Lower leg skin (tissue), 4 donors: ENCODE results near the gene ALDH1A3. TPM values are rescaled to one million over a fixed set of nuclear protein-coding genes. Genes with fewer than 3 reads are reported as not detected.
"Not testable (repeated sequence)": the region's sequence is repeated elsewhere in the genome, so short reads cannot be mapped to it uniquely, and the experiment has no call there.

Experiments
- DNase-seq, 2 donors: peaks; one replicate each; pipeline ENCODE4 v3.0.0-alpha.2; 2019; ENCODE audit warnings: low spot score in 2 of 2
- H3K4me3 ChIP-seq: fragments of 200-600 bp; sonication (generic); 2 replicates; pipeline ENCODE4 v1.5.1; 2017; ENCODE audit warnings: mild to moderate bottlenecking, low read depth; ENCODE audit not compliant: poor library complexity, severe bottlenecking
- CTCF ChIP-seq, 3 donors: fragments of 450-650 bp; IDR thresholded peaks; one replicate each; pipeline ENCODE4 v1.5.1; 2016; ENCODE audit warnings: antibody characterized with exemption in 3 of 3, mild to moderate bottlenecking in 3 of 3, moderate library complexity in 2 of 3
- POLR2A ChIP-seq, 2 donors: fragments of 450-650 bp; IDR thresholded peaks; one replicate each; pipeline ENCODE4 v1.6.1; 2016 to 2017; ENCODE audit warnings: antibody characterized with exemption in 2 of 2, mild to moderate bottlenecking in 1 of 2, moderate library complexity in 1 of 2
- WGBS, 2 donors: methylation state at CpG; one replicate each; pipeline ENCODE4 v1.1.5; 2018; 5-methylcytosine and 5-hydroxymethylcytosine counted together
- intact Hi-C: fragments of 100-400 bp; cut with DNase I; formaldehyde crosslinking; loops from one replicate; pipeline ENCODE4 v1.15.0; 2023; ENCODE audit warnings: low total_unique reads
- total RNA-seq, 4 donors: library from RNA; depleted of rRNA; stranded (reverse); fragments of >200 nt; gene quantifications; one replicate each; pipeline ENCODE4 v1.1.0, GENCODE V29; 2016

Gene ALDH1A3
- total RNA-seq, 4 donors from 2014 or later = 3.3 to 24.5 (median 8.7) TPM

- intact Hi-C loops = no loop called here
- H3K4me3 ChIP-seq = no peak overlapping the region
- 93 to 97% methylated on average over 9 of the region's 9 CpGs for WGBS, 2 donors
- TF ChIP-seq POLR2A (IDR thresholded peaks at IDR 0.05) (no peak), CTCF (IDR thresholded peaks at IDR 0.05) (no peak)
- no peak for DNase-seq
These were observed 34.9 kb upstream of the ALDH1A3 start for GRCh38 chr15:100844778-100845177.

- intact Hi-C loops = no loop called here
- H3K4me3 ChIP-seq = no peak overlapping the region
- WGBS, 2 donors = 90 to 91% methylated on average over 5 of the region's 5 CpGs
- TF ChIP-seq CTCF (IDR thresholded peaks at IDR 0.05) (no peak), POLR2A (IDR thresholded peaks at IDR 0.05) (no peak)
- DNase-seq = no peak
These were observed 32.4 kb upstream of the ALDH1A3 start for GRCh38 chr15:100847194-100847593.

GRCh38 chr15:100849021-100849854 is 30.4 kb upstream of the ALDH1A3 start:
- peak in 1 of 2 donors; percentile 83 for DNase-seq
- TF ChIP-seq CTCF (IDR thresholded peaks at IDR 0.05) = no peak
- no peak for TF ChIP-seq POLR2A (IDR thresholded peaks at IDR 0.05)
- H3K4me3 ChIP-seq = peak overlapping the region; percentile 4
- intact Hi-C loops = no loop called here
- 15 to 26% methylated on average over 24 to 41 of the region's 47 CpGs for WGBS, 2 donors

GRCh38 chr15:100849855-100850218 is 29.8 kb upstream of the ALDH1A3 start:
- TF ChIP-seq POLR2A (IDR thresholded peaks at IDR 0.05) = no peak
- no peak for TF ChIP-seq CTCF (IDR thresholded peaks at IDR 0.05)
- peak in 1 of 2 donors; percentile 34 for DNase-seq

GRCh38 chr15:100851428-100852015 is 28.1 kb upstream of the ALDH1A3 start:
- intact Hi-C loops, H3K4me3 ChIP-seq: not testable (repeated sequence)
- DNase-seq = peak in 1 of 2 donors; percentile 57
- 95 to 96% methylated on average over 12 of the region's 12 CpGs for WGBS, 2 donors

More at GRCh38 chr15:100849855-100850218, 29.8 kb upstream of the ALDH1A3 start:
- 10% methylated on average over 17 to 19 of the region's 22 CpGs for WGBS, 2 donors
- H3K4me3 ChIP-seq = peak overlapping the region; percentile 4
- intact Hi-C loops = no loop called here

- 84 to 88% methylated on average over 4 of the region's 4 CpGs for WGBS, 2 donors
- H3K4me3 ChIP-seq = no peak overlapping the region
These were observed 27.0 kb upstream of the ALDH1A3 start for GRCh38 chr15:100852630-100853029.

More at GRCh38 chr15:100852630-100853029, 27.0 kb upstream of the ALDH1A3 start:
- intact Hi-C loops = no loop called here
- no peak for TF ChIP-seq POLR2A (IDR thresholded peaks at IDR 0.05)
- no peak for TF ChIP-seq CTCF (IDR thresholded peaks at IDR 0.05)
- peak in 1 of 2 donors; percentile 61 for DNase-seq
